Kidney (tissue), 14 donors: ENCODE data around the gene KBTBD13. TPM values are rescaled to one million over a fixed set of nuclear protein-coding genes. Genes with fewer than 3 reads are reported as not detected.
"Not testable (repeated sequence)": the region's sequence is repeated elsewhere in the genome, so short reads cannot be mapped to it uniquely, and the experiment has no call there.

Experiments
- DNase-seq, 5 donors: peaks; one replicate each; pipeline ENCODE4 v3.0.0-alpha.2; 2013 to 2020
- FAIRE-seq: peaks from 2 replicates; lab custom pipeline; 2012; peaks lifted over from hg19 to GRCh38; lab: Jason Lieb, UNC
- H3K27ac ChIP-seq, 2 donors: one replicate each; pipeline ENCODE4 v1.7.0; 2013; ENCODE audit warnings: low read depth in 2 of 2, low read length in 2 of 2, inconsistent platforms in 1 of 2
- H3K27me3 ChIP-seq: one replicate; pipeline ENCODE4 v1.7.1; 2013; ENCODE audit warnings: low read length, inconsistent platforms; ENCODE audit not compliant: control insufficient read depth, insufficient read depth
- H3K36me3 ChIP-seq, 3 donors: one replicate each; pipeline versions ENCODE4 v1.7.0 to v1.7.1; 2013; ENCODE audit warnings: low read length in 3 of 3, control low read depth in 1 of 3, inconsistent platforms in 1 of 3; ENCODE audit not compliant: insufficient read depth in 3 of 3, control insufficient read depth in 2 of 3
- H3K4me1 ChIP-seq, 3 donors: one replicate each; pipeline versions ENCODE4 v1.7.0 to v1.7.1; 2013; ENCODE audit warnings: low read length in 3 of 3, inconsistent platforms in 1 of 3, low read depth in 1 of 3; ENCODE audit not compliant: control insufficient read depth in 2 of 3, insufficient read depth in 2 of 3
- H3K4me3 ChIP-seq, 3 donors: one replicate each; pipeline versions ENCODE4 v1.7.0 to v1.8.1; 2013; ENCODE audit warnings: low read length in 3 of 3, control low read depth in 1 of 3, inconsistent platforms in 1 of 3
- H3K9ac ChIP-seq, 3 donors: one replicate each; pipeline versions ENCODE4 v1.7.0 to v1.7.1; 2013; ENCODE audit warnings: low read length in 3 of 3, control low read depth in 1 of 3, inconsistent platforms in 1 of 3
- H3K9me3 ChIP-seq, 3 donors: one replicate each; pipeline versions ENCODE4 v1.7.0 to v1.7.1; 2013; ENCODE audit warnings: low read length in 3 of 3, control low read depth in 1 of 3, inconsistent platforms in 1 of 3; ENCODE audit not compliant: control insufficient read depth in 2 of 3, insufficient read depth in 1 of 3
- intact Hi-C: fragments of 100-400 bp; cut with DNase I; formaldehyde crosslinking; loops from one replicate; pipeline ENCODE4 v1.11.1; 2022
- polyA plus RNA-seq: library from polyadenylated mRNA; stranded (reverse); fragments of 350-450 nt; fragmentation: Illumina TruSeq; extraction: RNeasy Lipid Tissue Mini Kit (QIAGEN cat#74804); gene quantifications from one replicate; pipeline ENCODE4 v1.2.3, GENCODE V29; 2014; ENCODE audit warnings: low read depth, low replicate concordance; ENCODE audit not compliant: insufficient read depth
- total RNA-seq: library from RNA; stranded (reverse); fragmentation: NEBNext Ultra II Directional; extraction: Animal tissue kit (Norgen Biotek cat#: 25700); gene quantifications from one replicate; pipeline ENCODE4 v1.2.1, GENCODE V29; 2021
- TF ChIP-seq, protein P1 (sequence below): IDR thresholded peaks from 3 replicates; pipeline ENCODE4 v1.5.1; 2012; ENCODE audit warnings: mild to moderate bottlenecking, moderate library complexity, borderline replicate concordance; ENCODE audit not compliant: insufficient read depth; ENCODE audit errors: extremely low read depth
- donor health status: control.
- donor health status: control.
- donor health status: control.
- donor health status: control.
- donor health status: control.
- donor health status: DM: yes; HTN: yes; CAD: no.
- donor health status: Normal renal cell carcinoma (clear cell type).

The KBTBD13 gene
- total and polyA plus RNA-seq, 2 donors from 2014 or later: 0.06 TPM; not detected in 1

DNA sequence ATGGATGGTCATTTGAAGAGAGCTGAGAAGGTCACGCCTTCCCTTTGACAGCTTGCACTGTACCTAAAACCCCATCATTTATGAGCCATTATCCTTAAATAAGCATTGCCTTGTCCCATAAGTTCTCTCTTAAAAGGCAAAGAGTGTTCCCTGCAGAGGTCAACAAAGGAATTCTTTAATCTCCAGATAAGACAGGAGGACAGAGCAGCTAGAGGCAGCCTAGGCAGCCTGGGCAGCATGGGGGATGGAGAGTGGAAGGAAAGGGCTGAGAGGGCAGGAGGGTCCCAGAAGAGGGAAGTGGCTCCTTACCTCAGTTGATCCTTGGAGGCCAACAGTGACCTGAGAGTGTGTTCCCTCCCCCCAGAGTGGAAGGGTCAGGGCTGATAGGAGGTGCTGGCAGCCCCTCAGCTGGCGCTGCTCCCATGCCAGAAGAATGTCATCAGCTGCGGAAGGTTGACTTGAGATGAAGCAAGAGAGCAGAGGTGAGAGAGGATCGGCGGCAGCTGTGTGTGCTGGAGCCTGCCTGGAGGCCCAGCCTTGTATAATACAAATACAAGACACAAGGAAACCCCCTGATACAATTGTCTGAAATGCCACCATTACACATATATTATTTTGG lies 12.8 kb downstream of the KBTBD13 start:
- Histone ChIP-seq H3K27me3 (no peaks in the 10 kb centered on the region), H3K36me3 (no peaks in the 10 kb centered on the region), H3K4me1 (peaks cover 0 to 22% (median 21%) of the 10 kb centered on the region in 3 donors), H3K27ac (peak overlapping the region; percentile 1 to 51), H3K4me3 (no peak overlapping the region), H3K9me3 (no peaks in the 10 kb centered on the region), H3K9ac (no peak overlapping the region)
- intact Hi-C loops: no loop called here
- peak in 1 of 5 donors; percentile 80 for DNase-seq
- FAIRE-seq: no peak
- TF ChIP-seq, protein P1, sequence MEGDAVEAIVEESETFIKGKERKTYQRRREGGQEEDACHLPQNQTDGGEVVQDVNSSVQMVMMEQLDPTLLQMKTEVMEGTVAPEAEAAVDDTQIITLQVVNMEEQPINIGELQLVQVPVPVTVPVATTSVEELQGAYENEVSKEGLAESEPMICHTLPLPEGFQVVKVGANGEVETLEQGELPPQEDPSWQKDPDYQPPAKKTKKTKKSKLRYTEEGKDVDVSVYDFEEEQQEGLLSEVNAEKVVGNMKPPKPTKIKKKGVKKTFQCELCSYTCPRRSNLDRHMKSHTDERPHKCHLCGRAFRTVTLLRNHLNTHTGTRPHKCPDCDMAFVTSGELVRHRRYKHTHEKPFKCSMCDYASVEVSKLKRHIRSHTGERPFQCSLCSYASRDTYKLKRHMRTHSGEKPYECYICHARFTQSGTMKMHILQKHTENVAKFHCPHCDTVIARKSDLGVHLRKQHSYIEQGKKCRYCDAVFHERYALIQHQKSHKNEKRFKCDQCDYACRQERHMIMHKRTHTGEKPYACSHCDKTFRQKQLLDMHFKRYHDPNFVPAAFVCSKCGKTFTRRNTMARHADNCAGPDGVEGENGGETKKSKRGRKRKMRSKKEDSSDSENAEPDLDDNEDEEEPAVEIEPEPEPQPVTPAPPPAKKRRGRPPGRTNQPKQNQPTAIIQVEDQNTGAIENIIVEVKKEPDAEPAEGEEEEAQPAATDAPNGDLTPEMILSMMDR: no peak

DNA sequence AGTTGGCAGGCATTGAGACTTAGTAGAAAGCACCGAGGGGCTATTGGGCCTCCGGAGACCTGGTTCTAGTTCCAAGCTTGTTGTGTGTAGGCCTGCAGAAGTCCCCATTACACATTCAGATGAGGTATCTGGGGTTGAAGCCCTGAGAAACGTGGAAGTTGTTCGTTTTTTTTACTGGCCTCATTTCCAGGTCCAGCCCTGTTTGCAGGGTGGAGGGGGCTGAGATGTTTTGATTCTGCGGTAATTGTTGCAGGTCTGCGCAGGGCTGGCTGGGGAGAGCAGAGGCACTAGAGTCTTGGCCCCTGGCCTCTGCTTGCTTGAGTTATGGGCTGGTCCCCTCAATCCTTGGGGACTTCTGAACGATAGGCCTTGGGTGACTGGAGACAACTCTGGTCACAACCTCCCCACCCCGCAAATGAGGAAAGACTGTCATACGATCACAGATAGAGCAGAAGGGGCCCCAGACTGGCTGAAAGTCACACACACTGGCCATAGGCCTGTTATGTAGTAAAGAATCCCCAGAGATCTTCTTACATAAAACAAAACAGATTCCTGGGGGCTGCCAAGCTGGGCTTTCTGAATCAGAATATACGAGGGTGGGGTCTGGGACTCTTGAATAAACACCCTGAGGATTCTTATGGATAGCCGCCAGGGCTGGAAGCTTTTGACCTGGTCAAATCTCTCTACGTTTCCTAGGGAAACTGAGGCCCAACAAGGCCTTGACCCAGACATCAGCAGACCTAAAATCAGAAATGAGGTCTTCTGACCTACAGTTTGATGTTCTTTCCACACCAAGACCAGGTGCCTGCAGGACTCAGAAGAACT lies 15.6 kb downstream of the KBTBD13 start:
- H3K9me3 ChIP-seq: no peaks in the 10 kb centered on the region
- no peaks in the 10 kb centered on the region for H3K36me3 ChIP-seq
- no peak overlapping the region for H3K9ac ChIP-seq
- intact Hi-C loops: no loop called here
- H3K4me1 ChIP-seq: peaks cover 0 to 28% (median 18%) of the 10 kb centered on the region in 3 donors
- FAIRE-seq (no peak), DNase-seq (peak in 1 of 5 donors; percentile 31)
- H3K27ac ChIP-seq: no peak overlapping the region
- H3K4me3 ChIP-seq: no peak overlapping the region
- TF ChIP-seq, protein P1: no peak
- H3K27me3 ChIP-seq: no peaks in the 10 kb centered on the region

DNA sequence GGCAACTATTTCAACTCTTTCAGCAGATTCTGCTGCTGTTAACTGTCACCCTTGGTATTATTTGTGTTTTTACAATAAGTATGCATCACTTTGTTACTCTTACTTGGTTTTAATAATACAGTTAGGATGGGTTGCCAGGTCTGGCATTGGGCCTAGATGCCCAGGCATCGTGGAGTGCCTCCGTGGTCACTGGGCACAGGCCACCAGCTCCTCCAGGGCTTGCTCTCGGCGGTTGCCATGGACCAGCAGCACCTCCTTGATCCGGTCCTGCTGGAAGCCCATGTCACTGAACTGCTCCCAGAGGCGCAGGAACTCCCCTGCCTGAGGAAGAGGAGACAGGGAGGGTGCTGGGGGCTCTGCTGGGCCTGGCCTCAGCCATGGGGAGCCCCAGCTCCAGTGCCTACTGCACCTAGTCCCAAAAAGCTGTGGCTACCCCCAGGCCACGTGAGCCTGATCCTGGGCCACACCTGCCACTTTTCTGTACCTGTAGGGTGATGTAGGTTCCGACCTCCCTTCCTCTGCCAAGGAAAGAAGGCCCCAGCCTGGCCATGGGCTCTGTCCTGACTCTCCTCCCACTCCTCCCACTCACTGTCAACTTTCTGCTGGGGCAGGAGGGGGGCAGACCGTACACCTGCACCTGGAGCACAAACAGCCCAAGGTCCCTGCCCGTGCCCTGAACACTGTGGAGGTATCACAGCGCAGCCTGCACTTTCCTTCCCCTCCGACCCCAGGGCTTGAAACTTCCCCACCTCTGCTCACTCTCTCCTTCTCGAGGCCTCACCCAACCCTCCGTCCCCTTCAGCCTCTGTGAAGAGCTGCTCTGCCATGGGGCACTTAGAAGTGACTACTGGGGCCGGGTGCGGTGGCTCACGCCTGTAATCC lies 16.6 kb downstream of the KBTBD13 start:
- Histone ChIP-seq H3K4me3 (no peak overlapping the region), H3K9ac (no peak overlapping the region), H3K27ac (no peak overlapping the region), H3K27me3 (no peaks in the 10 kb centered on the region), H3K9me3 (no peaks in the 10 kb centered on the region), H3K36me3 (peaks cover 0 to 5% (median 0%) of the 10 kb centered on the region in 3 donors), H3K4me1 (peaks cover 0 to 20% (median 15%) of the 10 kb centered on the region in 3 donors)
- DNase-seq (peak in 1 of 5 donors; percentile 34), FAIRE-seq (no peak)
- intact Hi-C loops: no loop called here
- TF ChIP-seq, protein P1: no peak

DNA sequence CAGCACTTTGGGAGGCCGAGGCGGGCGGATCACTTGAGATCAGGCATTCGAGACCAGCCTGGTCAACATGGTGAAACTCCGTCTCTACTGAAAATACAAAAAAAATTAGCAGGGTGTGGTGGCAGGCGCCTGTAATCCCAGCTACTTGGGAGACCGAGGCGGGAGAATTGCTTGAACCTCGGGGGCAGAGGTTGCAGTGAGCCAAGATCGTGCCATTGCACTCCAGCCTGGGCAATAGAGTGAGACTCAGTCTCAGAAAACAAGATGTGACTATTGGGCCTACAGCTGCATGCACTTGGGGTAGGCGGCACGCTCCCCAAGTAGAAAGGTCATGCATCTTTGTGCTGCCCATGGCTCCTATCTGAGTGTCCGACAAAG lies 17.2 kb downstream of the KBTBD13 start:
- H3K4me3 ChIP-seq, intact Hi-C loops, H3K27me3 ChIP-seq, FAIRE-seq, H3K36me3 ChIP-seq, H3K27ac ChIP-seq, H3K9ac ChIP-seq, H3K9me3 ChIP-seq: not testable (repeated sequence)
- H3K4me1 ChIP-seq: peaks cover 0 to 14% (median 14%) of the 10 kb centered on the region in 3 donors
- peak in 1 of 5 donors; percentile 11 for DNase-seq
